Left lung (tissue), 10 donors: Measurements from ENCODE around the gene ZNF79. TPM values are rescaled to one million over a fixed set of nuclear protein-coding genes. Genes with fewer than 3 reads are reported as not detected.

Source experiments
- ATAC-seq: fragments of 200-7000 bp; cut with Tn5 transposase; one replicate; pipeline ENCODE4 v1.9.1; 2020; ENCODE audit warnings: moderate library complexity
- DNase-seq, 4 donors: peaks; one replicate each; pipeline ENCODE4 v3.0.0-alpha.2; 2013 to 2020
- H3K27ac ChIP-seq, 2 donors: fragments of 200-600 bp; sonication (generic) in 1 of 2; one replicate each; pipeline versions ENCODE4 v1.5.0 to v1.8.0; 2020 to 2021
- H3K27me3 ChIP-seq, 2 donors: fragments of 200-600 bp; sonication (generic) in 1 of 2; one replicate each; pipeline versions ENCODE4 v1.5.0 to v1.8.0; 2020 to 2021
- H3K36me3 ChIP-seq, 2 donors: fragments of 200-600 bp; sonication (generic) in 1 of 2; one replicate each; pipeline versions ENCODE4 v1.5.0 to v1.8.0; 2020 to 2021
- H3K4me1 ChIP-seq, 2 donors: fragments of 200-600 bp; one replicate each; pipeline ENCODE4 v1.8.0; 2021
- H3K4me3 ChIP-seq, 2 donors: fragments of 200-600 bp; sonication (generic) in 1 of 2; one replicate each; pipeline versions ENCODE4 v1.5.0 to v1.8.0; 2020 to 2021; ENCODE audit warnings: mild to moderate bottlenecking in 1 of 2
- H3K9me3 ChIP-seq, 2 donors: fragments of 200-600 bp; sonication (generic) in 1 of 2; one replicate each; pipeline versions ENCODE4 v1.5.0 to v1.8.0; 2020 to 2021
- CTCF ChIP-seq, 2 donors: fragments of 200-600 bp; sonication (generic) in 1 of 2; IDR thresholded peaks; one replicate each; pipeline versions ENCODE4 v1.5.0 to v1.8.0; 2021; ENCODE audit warnings: antibody characterized with exemption in 2 of 2
- intact Hi-C, 2 donors: fragments of 100-400 bp; cut with DNase I; formaldehyde crosslinking; loops; one replicate each; pipeline versions ENCODE4 v1.11.2 to v1.14.2; 2022
- polyA plus RNA-seq, 6 donors: library from polyadenylated mRNA; unstranded; fragments of 120-200 nt; gene quantifications; one replicate each; pipeline ENCODE4 v1.2.1, GENCODE V29; 2013; ENCODE audit not compliant: insufficient read length in 6 of 6
- total RNA-seq, 2 donors: library from RNA; stranded (reverse); fragmentation: NEBNext Ultra II Directional; extraction: Animal tissue kit (Norgen Biotek cat#: 25700); gene quantifications; one replicate each; pipeline ENCODE4 v1.2.1, GENCODE V29; 2021
- donor health status: DM: no; HTN: yes; CAD: no.
- donor health status: DM: no; HTN: no; CAD: no.

ZNF79 gene
- total and polyA plus RNA-seq, 8 donors: 6.2 to 9.0 (median 6.5) TPM

- DNase-seq (peak; percentile 45 to 83 (median 56)), ATAC-seq (peak; percentile 3)
- intact Hi-C loops: no loop called here
- H3K27ac ChIP-seq: peak overlapping the region; percentile 54 to 80
- peaks cover 0 to 13% of the 10 kb centered on the region in 2 donors for H3K27me3 ChIP-seq
- no peaks in the 10 kb centered on the region for H3K9me3 ChIP-seq
- TF ChIP-seq CTCF (IDR thresholded peaks at IDR 0.05): peak; percentile 8 to 33
- peak overlapping the region; percentile 80 to 82 for H3K4me3 ChIP-seq
- peaks cover 3 to 23% of the 10 kb centered on the region in 2 donors for H3K4me1 ChIP-seq
- H3K36me3 ChIP-seq: peaks cover 0 to 17% of the 10 kb centered on the region in 2 donors
These were observed 26.4 kb upstream of the ZNF79 start for GRCh38 chr9:127397646-127398274.

- peaks cover 0 to 13% of the 10 kb centered on the region in 2 donors for H3K27me3 ChIP-seq
- TF ChIP-seq CTCF (IDR thresholded peaks at IDR 0.05): no peak
- no peaks in the 10 kb centered on the region for H3K9me3 ChIP-seq
- peak overlapping the region; percentile 80 to 82 for H3K4me3 ChIP-seq
- no peak overlapping the region for H3K27ac ChIP-seq
- H3K36me3 ChIP-seq: peaks cover 0 to 17% of the 10 kb centered on the region in 2 donors
- no peak for DNase-seq
- peaks cover 3 to 23% of the 10 kb centered on the region in 2 donors for H3K4me1 ChIP-seq
- intact Hi-C loops: no loop called here
- no peak for ATAC-seq
These were observed 25.9 kb upstream of the ZNF79 start for GRCh38 chr9:127398275-127398647.

GRCh38 chr9:127398715-127399400 lies 25.3 kb upstream of the ZNF79 start:
- Histone ChIP-seq H3K4me1 (peaks cover 3 to 23% of the 10 kb centered on the region in 2 donors), H3K27me3 (peaks cover 0 to 13% of the 10 kb centered on the region in 2 donors), H3K9me3 (no peaks in the 10 kb centered on the region), H3K4me3 (peak overlapping the region in 1 of 2 donors; percentile 80), H3K36me3 (peaks cover 0 to 23% of the 10 kb centered on the region in 2 donors), H3K27ac (no peak overlapping the region)
- DNase-seq: no peak
- TF ChIP-seq CTCF (IDR thresholded peaks at IDR 0.05): no peak
- intact Hi-C loops: no loop called here
- no peak for ATAC-seq

- ATAC-seq (no peak), DNase-seq (no peak)
- no peak overlapping the region for H3K4me3 ChIP-seq
- H3K27me3 ChIP-seq: peaks cover 0 to 13% of the 10 kb centered on the region in 2 donors
- H3K36me3 ChIP-seq: peaks cover 0 to 33% of the 10 kb centered on the region in 2 donors
- no peak overlapping the region for H3K27ac ChIP-seq
- H3K9me3 ChIP-seq: no peaks in the 10 kb centered on the region
- intact Hi-C loops: no loop called here
- TF ChIP-seq CTCF (IDR thresholded peaks at IDR 0.05): no peak
- H3K4me1 ChIP-seq: peaks cover 3 to 23% of the 10 kb centered on the region in 2 donors
These were observed 24.4 kb upstream of the ZNF79 start for GRCh38 chr9:127399736-127400269.
